HG02943 (cell line): ENCODE measurements around the gene GGT6.

Source experiments
- ATAC-seq: cut with Tn5 transposase; IDR thresholded peaks from one replicate; pipeline ENCODE4 v1.9.1; 2021; ENCODE audit warnings: mild to moderate bottlenecking, low read depth, moderate library complexity; ENCODE audit not compliant: unreplicated experiment

GGT6 gene

DNA sequence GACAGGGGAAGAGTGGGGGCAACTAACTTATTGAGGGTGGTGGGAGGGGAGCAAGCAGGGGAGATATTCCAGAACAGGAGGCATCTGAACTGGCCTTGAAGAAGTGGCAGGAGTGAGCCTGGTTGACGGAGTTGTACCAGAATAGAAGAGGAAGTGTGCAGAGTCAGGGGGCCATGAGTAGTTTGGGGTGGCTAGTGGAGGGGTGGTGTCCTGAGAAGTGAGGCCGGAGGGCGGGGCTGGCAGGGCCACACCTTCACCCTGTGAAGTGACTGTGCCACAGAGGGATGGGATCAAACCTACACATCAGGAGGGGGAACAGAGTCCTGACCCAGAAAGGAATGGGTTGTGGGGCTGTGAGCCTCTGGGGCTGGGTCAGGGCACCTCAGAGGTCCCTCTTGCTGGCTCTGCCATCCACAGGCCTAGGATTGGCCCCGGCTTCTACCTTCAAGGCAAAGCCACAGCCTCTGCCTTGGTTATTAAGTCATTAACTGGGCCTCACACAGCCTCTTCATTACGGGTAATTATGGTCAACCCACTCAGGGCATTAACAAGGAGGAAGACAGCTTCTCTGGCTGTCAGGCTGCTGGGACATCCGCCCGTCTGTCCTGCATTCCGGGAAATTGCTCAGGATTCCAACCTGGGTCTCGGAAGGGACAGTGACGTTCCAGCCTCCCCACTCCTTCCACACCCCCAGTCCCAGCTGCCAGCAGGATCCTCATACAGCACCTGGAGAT is 49.0 kb downstream of the GGT6 start:
- no peak for ATAC-seq

DNA sequence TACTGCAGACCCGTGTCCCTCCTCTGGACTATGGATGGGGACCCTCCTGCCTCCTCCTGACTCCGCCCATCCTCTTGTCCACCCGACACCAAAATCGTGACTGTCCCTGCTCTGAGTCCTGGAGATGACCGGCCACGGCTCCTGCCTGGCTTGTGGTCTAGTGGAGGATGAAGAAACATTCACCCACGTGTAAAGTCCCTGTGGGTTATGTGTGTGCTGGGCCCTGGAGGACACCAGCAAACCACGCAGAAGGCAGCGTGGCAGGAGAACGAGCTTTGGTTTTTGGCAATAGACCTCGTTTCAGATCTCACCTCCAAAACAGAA is 49.8 kb downstream of the GGT6 start:
- ATAC-seq: no peak

DNA sequence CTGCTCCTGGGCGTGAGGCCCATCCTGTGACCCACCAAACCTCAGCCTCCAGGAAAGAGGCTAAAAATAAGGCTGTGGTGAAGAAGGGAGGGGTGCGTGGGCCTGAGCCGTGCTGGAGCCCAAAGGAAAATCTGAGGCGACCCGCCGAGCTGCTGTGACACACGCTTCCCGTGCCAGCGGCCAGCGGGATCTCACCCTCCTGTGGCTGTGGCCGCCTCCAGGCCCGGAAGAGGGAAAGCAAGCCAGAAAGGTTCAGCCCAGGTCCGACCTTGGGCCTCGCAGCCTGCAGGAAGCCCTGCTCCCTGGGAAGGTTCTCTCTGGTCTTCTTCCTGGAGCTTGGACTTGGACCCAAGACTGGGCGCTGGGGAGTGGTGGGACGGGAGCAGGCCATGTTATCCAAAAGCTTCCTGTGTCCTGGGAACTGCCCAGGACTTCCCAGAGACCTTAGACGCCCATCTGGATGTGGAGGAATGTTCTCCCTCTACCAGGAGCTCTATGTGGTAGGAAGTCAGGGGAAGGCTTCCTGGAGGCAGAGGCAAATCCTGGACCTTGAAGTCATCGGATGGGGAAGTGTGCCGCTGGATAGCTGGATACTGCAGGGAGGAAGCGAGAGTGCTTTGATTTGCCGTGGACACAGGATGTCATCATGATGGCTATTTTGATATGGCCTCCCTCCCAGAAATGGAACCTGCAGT is 50.3 kb downstream of the GGT6 start:
- no peak for ATAC-seq

DNA sequence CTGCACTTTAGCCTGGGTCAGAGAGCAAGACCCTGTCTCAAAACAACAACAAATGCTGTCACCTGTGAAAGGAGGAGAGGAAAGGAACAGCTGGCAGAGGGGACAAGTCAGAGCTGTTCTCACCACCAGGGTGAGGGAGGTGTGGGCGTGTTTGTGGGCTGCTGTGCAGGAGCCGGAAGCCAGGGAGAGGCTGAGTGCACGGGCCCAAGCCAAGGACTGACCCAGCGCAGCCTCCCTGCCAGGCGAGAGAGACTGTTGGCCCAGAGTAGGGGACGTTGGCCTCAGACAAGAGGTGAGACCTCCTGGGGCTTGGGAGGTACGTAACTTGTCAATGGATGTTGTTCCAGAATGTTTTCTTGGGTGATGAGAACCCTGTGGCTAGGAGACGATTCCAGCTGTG is 51.0 kb downstream of the GGT6 start:
- ATAC-seq: no peak

DNA sequence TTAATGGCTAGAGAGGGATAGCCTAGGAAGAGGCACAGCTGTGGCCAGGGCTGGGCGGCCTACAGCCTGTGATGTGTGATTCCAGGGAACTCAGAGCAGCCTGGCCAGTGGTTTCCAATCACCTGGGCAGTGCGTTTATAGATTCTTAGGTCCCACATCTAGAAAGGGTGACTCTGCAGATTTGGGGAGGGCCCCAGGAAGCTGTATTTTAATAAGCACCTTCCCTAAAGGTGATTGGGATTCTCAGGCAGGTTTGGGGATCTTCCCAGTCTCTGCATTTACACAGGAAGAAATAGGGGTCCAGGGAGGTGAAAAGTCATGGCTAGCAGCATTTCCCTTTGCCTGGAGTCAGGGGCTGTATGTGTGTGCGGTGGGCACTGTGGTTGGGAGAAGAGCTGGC is 52.2 kb downstream of the GGT6 start:
- no peak for ATAC-seq

DNA sequence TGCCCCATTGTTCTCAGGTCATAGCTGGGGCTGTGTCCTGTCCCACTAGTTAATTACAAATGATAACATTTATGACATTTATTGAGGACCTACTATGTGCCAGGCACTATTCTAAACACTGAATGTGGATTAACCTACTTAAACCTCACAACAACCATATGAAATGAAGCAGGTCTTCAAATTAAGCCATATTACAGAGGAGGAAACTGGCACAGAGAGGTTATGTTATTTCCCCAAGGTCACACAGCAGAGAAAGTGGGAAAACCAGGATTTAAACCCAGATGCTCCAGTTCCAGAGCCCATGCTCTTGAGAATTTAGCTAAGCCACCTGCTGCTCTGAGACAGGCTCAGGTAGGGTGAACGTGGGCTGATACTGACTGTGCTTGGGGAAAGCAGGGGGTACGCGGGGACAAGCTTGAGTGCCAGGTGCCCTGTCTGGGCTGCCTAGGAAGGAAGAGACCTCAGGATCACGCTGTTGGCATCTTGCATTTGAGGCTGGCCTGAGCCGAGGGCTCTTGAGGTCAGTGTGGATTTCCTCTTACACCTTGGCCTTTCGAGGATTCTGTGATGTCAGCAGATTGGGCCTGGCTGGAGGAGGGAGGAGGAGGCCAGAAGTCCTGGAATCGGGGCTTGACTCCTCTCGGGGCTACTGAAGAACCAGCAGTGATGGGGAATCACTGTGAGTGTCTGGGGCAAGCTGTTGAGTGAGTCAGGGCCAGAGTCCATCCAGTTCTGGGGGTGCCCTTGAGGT is 52.8 kb downstream of the GGT6 start:
- ATAC-seq: no peak
